ENCODE results near the gene UBE2E2. TPM values are rescaled to one million over a fixed set of nuclear protein-coding genes. Genes with fewer than 3 reads are reported as not detected.

Gene UBE2E2
- total and polyA plus RNA-seq, 4 donors, result 23.8 to 56.5 (median 32.9) TPM

GRCh38 chr3:23629181-23629894 lies 426.2 kb downstream of the UBE2E2 start:
- no peaks in the 10 kb centered on the region for H3K36me3 ChIP-seq (ENCODE audit: control insufficient read depth in 1 of 2, insufficient read depth in 2 of 2, low read length in 1 of 2)
- no peaks in the 10 kb centered on the region for H3K9me3 ChIP-seq (ENCODE audit: control insufficient read depth, low read length)
- H3K27me3 ChIP-seq (ENCODE audit: control insufficient read depth in 1 of 2, insufficient read depth in 2 of 2, low read length in 1 of 2), result no peaks in the 10 kb centered on the region
- no peak overlapping the region for H3K4me3 ChIP-seq (ENCODE audit: low read length in 2 of 2)
- ATAC-seq (ENCODE audit: low FRiP score) (no peak), DNase-seq (no peak)
- WGBS, 2 donors, result 86 to 90% methylated on average over 5 of the region's 5 CpGs
- H3K27ac ChIP-seq (ENCODE audit: low read depth in 1 of 2, low read length in 2 of 2), result no peak overlapping the region
- intact Hi-C loops (cut with DNase I), result no loop called here
- H3K4me1 ChIP-seq (ENCODE audit: control insufficient read depth in 1 of 2, insufficient read depth in 2 of 2, low read length in 2 of 2), result no peaks in the 10 kb centered on the region

GRCh38 chr3:23633261-23633960 lies 430.3 kb downstream of the UBE2E2 start:
- intact Hi-C loops (cut with DNase I), result no loop called here
- WGBS, 2 donors, result 76 to 83% methylated on average over 6 of the region's 6 CpGs
- no peak for DNase-seq
- no peak overlapping the region for H3K27ac ChIP-seq (ENCODE audit: low read depth in 1 of 2, low read length in 2 of 2)
- no peaks in the 10 kb centered on the region for H3K9me3 ChIP-seq (ENCODE audit: control insufficient read depth, low read length)
- no peaks in the 10 kb centered on the region for H3K4me1 ChIP-seq (ENCODE audit: control insufficient read depth in 1 of 2, insufficient read depth in 2 of 2, low read length in 2 of 2)
- H3K27me3 ChIP-seq (ENCODE audit: control insufficient read depth in 1 of 2, insufficient read depth in 2 of 2, low read length in 1 of 2), result no peaks in the 10 kb centered on the region
- no peaks in the 10 kb centered on the region for H3K36me3 ChIP-seq (ENCODE audit: control insufficient read depth in 1 of 2, insufficient read depth in 2 of 2, low read length in 1 of 2)
- ATAC-seq (ENCODE audit: low FRiP score), result no peak
- H3K4me3 ChIP-seq (ENCODE audit: low read length in 2 of 2), result no peak overlapping the region

DNA sequence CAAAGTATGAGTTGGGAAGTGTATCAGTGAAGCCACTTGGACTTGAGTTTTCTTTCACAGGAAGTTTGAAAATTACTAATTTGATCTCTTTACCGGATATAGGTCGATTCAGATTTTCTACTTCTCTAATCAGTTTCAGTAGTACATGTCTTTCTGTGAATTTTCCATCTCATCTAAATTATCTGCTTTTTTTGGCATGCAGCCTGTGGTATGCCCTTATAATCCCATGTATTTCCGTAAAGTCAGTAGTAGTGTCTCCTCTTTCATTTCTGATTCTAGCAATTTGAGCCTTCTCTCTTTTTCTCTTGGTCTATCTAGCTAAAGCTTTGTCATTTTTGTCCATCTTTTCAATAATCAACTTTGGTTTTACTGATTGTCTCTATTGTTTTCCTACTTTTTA lies 434.2 kb downstream of the UBE2E2 start:
- WGBS, 2 donors, result 96 to 97% methylated on average over 3 of the region's 3 CpGs
- ATAC-seq (ENCODE audit: low FRiP score) (no peak), DNase-seq (no peak)
- no peaks in the 10 kb centered on the region for H3K9me3 ChIP-seq (ENCODE audit: control insufficient read depth, low read length)
- intact Hi-C loops (cut with DNase I), result no loop called here
- no peak overlapping the region for H3K4me3 ChIP-seq (ENCODE audit: low read length in 2 of 2)
- no peak overlapping the region for H3K27ac ChIP-seq (ENCODE audit: low read depth in 1 of 2, low read length in 2 of 2)
- H3K27me3 ChIP-seq (ENCODE audit: control insufficient read depth in 1 of 2, insufficient read depth in 2 of 2, low read length in 1 of 2), result no peaks in the 10 kb centered on the region
- H3K4me1 ChIP-seq (ENCODE audit: control insufficient read depth in 1 of 2, insufficient read depth in 2 of 2, low read length in 2 of 2), result no peaks in the 10 kb centered on the region
- H3K36me3 ChIP-seq (ENCODE audit: control insufficient read depth in 1 of 2, insufficient read depth in 2 of 2, low read length in 1 of 2), result no peaks in the 10 kb centered on the region

DNA sequence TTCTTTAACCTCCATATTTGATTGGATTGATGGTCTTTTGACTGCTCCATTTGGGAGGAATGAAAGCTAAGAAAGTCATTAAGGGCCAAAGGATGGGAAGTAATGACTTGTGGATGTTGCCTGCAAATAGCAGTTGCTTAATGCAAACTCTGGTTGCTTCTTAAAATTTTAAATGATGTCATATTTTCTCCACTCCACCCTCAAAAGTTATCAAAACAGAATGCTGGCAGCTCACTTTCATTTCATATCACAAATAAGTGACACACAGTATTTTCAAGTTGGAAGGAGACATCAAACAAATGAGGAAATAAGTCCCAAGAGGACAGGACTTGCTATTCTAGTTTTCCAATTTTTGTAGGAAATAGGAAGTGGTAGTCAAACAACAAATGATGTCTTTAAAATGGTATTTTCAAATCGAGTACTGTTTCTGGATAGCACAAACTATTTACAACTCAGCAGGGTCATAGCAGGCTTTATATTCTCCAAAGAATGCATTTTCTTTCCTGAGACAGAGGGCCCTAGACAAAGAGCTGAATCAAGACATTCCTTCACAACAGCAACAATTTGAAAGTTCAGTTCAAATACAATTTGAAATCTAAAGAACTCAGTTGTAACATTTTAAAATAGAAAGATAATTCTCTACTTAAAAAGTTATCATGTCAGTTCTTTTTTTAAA lies 437.5 kb downstream of the UBE2E2 start:
- 1 to 6% methylated on average over 1 of the region's 1 CpG for WGBS, 2 donors
- H3K27ac ChIP-seq (ENCODE audit: low read depth in 1 of 2, low read length in 2 of 2), result no peak overlapping the region
- DNase-seq (no peak), ATAC-seq (ENCODE audit: low FRiP score) (no peak)
- no peak overlapping the region for H3K4me3 ChIP-seq (ENCODE audit: low read length in 2 of 2)
- intact Hi-C loops (cut with DNase I), result no loop called here
- no peaks in the 10 kb centered on the region for H3K9me3 ChIP-seq (ENCODE audit: control insufficient read depth, low read length)
- no peaks in the 10 kb centered on the region for H3K36me3 ChIP-seq (ENCODE audit: control insufficient read depth in 1 of 2, insufficient read depth in 2 of 2, low read length in 1 of 2)
- H3K4me1 ChIP-seq (ENCODE audit: control insufficient read depth in 1 of 2, insufficient read depth in 2 of 2, low read length in 2 of 2), result no peaks in the 10 kb centered on the region
- no peaks in the 10 kb centered on the region for H3K27me3 ChIP-seq (ENCODE audit: control insufficient read depth in 1 of 2, insufficient read depth in 2 of 2, low read length in 1 of 2)
